Activated naive CD8-positive, alpha-beta T cell (primary cell): ENCODE measurements around the gene IDH3G.
"Not testable (repeated sequence)": the region's sequence is repeated elsewhere in the genome, so short reads cannot be mapped to it uniquely, and the experiment has no call there.

ENCODE experiments used
- H3K27ac Mint-ChIP-seq: one replicate; pipeline ENCODE4 v1.8.0; 2021; ENCODE audit warnings: mixed read lengths
- H3K27me3 Mint-ChIP-seq: one replicate; pipeline ENCODE4 v1.8.0; 2021; ENCODE audit warnings: mixed read lengths
- H3K36me3 Mint-ChIP-seq: one replicate; pipeline ENCODE4 v1.8.0; 2021; ENCODE audit warnings: mixed read lengths
- H3K4me1 Mint-ChIP-seq: one replicate; pipeline ENCODE4 v1.8.0; 2021; ENCODE audit warnings: low read depth, mixed read lengths
- H3K4me3 Mint-ChIP-seq: one replicate; pipeline ENCODE4 v1.8.0; 2021; ENCODE audit warnings: mild to moderate bottlenecking, mixed read lengths
- H3K9me3 Mint-ChIP-seq: one replicate; pipeline ENCODE4 v1.8.0; 2021; ENCODE audit warnings: low read depth, mixed read lengths

IDH3G gene

GRCh38 chrX:153743468-153744209 lies 50.5 kb downstream of the IDH3G start:
- H3K36me3 Mint-ChIP-seq, H3K27me3 Mint-ChIP-seq, H3K4me3 Mint-ChIP-seq, H3K27ac Mint-ChIP-seq, H3K9me3 Mint-ChIP-seq: not testable (repeated sequence)
- peaks cover 15% of the 10 kb centered on the region for H3K4me1 Mint-ChIP-seq

GRCh38 chrX:153742796-153743467 lies 51.2 kb downstream of the IDH3G start:
- H3K27ac Mint-ChIP-seq, H3K27me3 Mint-ChIP-seq, H3K36me3 Mint-ChIP-seq, H3K4me3 Mint-ChIP-seq, H3K9me3 Mint-ChIP-seq: not testable (repeated sequence)
- H3K4me1 Mint-ChIP-seq = peaks cover 15% of the 10 kb centered on the region

- not testable (repeated sequence) for H3K9me3 Mint-ChIP-seq, H3K27me3 Mint-ChIP-seq, H3K27ac Mint-ChIP-seq, H3K36me3 Mint-ChIP-seq, H3K4me3 Mint-ChIP-seq
- H3K4me1 Mint-ChIP-seq = peaks cover 15% of the 10 kb centered on the region
Measured at GRCh38 chrX:153742111-153742510, 52.1 kb downstream of the IDH3G start.

- H3K4me3 Mint-ChIP-seq = no peak overlapping the region
- H3K36me3 Mint-ChIP-seq = no peaks in the 10 kb centered on the region
- H3K27ac Mint-ChIP-seq = no peak overlapping the region
- H3K27me3 Mint-ChIP-seq = peaks cover 3% of the 10 kb centered on the region
- no peaks in the 10 kb centered on the region for H3K9me3 Mint-ChIP-seq
- peaks cover 15% of the 10 kb centered on the region for H3K4me1 Mint-ChIP-seq
Measured at GRCh38 chrX:153741446-153741845, 52.7 kb downstream of the IDH3G start.

GRCh38 chrX:153740631-153741222 lies 53.4 kb downstream of the IDH3G start:
- no peaks in the 10 kb centered on the region for H3K36me3 Mint-ChIP-seq
- peak overlapping the region; percentile 79 for H3K27ac Mint-ChIP-seq
- H3K4me1 Mint-ChIP-seq = peaks cover 15% of the 10 kb centered on the region
- H3K4me3 Mint-ChIP-seq = no peak overlapping the region
- no peaks in the 10 kb centered on the region for H3K27me3 Mint-ChIP-seq
- H3K9me3 Mint-ChIP-seq = no peaks in the 10 kb centered on the region

GRCh38 chrX:153739754-153740486 lies 54.3 kb downstream of the IDH3G start:
- peaks cover 3% of the 10 kb centered on the region for H3K36me3 Mint-ChIP-seq
- H3K27me3 Mint-ChIP-seq = no peaks in the 10 kb centered on the region
- no peak overlapping the region for H3K4me3 Mint-ChIP-seq
- no peaks in the 10 kb centered on the region for H3K9me3 Mint-ChIP-seq
- peak overlapping the region; percentile 79 for H3K27ac Mint-ChIP-seq
- H3K4me1 Mint-ChIP-seq = peaks cover 22% of the 10 kb centered on the region

GRCh38 chrX:153738056-153738605 lies 56.0 kb downstream of the IDH3G start:
- Mint-ChIP-seq H3K27me3 (no peaks in the 10 kb centered on the region), H3K36me3 (peaks cover 3% of the 10 kb centered on the region), H3K4me1 (peaks cover 20% of the 10 kb centered on the region), H3K4me3 (no peak overlapping the region), H3K27ac (no peak overlapping the region), H3K9me3 (no peaks in the 10 kb centered on the region)

GRCh38 chrX:153736871-153737441 lies 57.2 kb downstream of the IDH3G start:
- no peaks in the 10 kb centered on the region for H3K27me3 Mint-ChIP-seq
- H3K9me3 Mint-ChIP-seq = no peaks in the 10 kb centered on the region
- no peak overlapping the region for H3K4me3 Mint-ChIP-seq
- H3K27ac Mint-ChIP-seq = no peak overlapping the region
- H3K4me1 Mint-ChIP-seq = peaks cover 21% of the 10 kb centered on the region
- peaks cover 3% of the 10 kb centered on the region for H3K36me3 Mint-ChIP-seq

GRCh38 chrX:153736071-153736820 lies 57.9 kb downstream of the IDH3G start:
- Mint-ChIP-seq H3K9me3 (no peaks in the 10 kb centered on the region), H3K4me3 (no peak overlapping the region), H3K36me3 (peaks cover 8% of the 10 kb centered on the region), H3K27me3 (no peaks in the 10 kb centered on the region), H3K27ac (no peak overlapping the region), H3K4me1 (peaks cover 26% of the 10 kb centered on the region)
